Measurements from ENCODE around the gene TEKTIP1. TPM values are rescaled to one million over a fixed set of nuclear protein-coding genes. Genes with fewer than 3 reads are reported as not detected.

TEKTIP1 gene
- total and polyA plus RNA-seq, 9 of the 15 experiments (the other 6 are each of a cell fraction or from before 2014, with no cell fraction given) = 0.66 TPM; not detected in 8

DNA sequence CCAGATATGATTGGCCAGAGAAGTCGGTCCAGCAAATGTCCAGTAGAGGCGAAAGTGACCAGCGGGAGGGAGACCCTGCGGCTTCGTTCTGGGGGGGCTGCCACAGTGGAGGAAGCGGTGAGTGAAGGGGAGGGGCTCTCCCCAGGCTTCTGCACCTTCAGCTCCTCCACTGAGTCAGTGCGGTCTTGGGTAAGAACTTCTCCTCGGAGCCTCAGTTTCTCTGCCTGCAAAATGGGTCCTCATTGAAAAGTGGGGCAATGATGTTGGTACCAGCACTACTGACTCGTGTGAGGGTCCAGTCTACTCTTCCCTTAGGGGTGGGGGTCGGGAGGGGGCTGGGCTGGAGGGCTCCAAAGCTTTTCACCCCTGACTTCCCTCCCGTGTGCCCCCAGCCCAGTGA, 50.5 kb downstream of the TEKTIP1 start (continued):
- TF ChIP-seq, protein P1, sequence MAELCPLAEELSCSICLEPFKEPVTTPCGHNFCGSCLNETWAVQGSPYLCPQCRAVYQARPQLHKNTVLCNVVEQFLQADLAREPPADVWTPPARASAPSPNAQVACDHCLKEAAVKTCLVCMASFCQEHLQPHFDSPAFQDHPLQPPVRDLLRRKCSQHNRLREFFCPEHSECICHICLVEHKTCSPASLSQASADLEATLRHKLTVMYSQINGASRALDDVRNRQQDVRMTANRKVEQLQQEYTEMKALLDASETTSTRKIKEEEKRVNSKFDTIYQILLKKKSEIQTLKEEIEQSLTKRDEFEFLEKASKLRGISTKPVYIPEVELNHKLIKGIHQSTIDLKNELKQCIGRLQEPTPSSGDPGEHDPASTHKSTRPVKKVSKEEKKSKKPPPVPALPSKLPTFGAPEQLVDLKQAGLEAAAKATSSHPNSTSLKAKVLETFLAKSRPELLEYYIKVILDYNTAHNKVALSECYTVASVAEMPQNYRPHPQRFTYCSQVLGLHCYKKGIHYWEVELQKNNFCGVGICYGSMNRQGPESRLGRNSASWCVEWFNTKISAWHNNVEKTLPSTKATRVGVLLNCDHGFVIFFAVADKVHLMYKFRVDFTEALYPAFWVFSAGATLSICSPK (IDR thresholded peaks at IDR 0.05; ENCODE audit: borderline replicate concordance) = no peak
- no peak for TF ChIP-seq ZNF79 (CRISPR knock-in tag; IDR thresholded peaks at IDR 0.05; ENCODE audit: low read depth)

DNA sequence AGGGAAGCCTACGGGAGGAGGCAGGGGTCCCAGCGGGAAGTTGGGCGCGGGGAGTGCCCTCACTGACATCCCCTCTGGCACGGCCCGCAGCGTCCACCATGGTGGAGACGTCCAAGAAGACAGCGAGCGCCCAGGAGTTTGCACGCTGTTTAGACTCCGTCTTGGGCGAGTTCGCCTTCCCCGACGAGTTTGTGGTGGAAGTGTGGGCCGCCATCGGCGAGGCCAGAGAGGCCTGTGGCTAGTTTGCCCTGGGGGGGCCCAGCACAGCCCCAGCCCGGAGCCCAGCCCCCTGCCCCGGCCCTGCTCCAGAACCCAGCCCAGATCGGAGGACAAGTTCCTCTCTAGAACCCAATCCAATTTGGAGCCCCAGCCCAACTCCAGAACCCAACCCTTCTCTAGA, 51.0 kb downstream of the TEKTIP1 start:
- BruUV-seq (replicated peaks) = no TSS peak
- no peak for ATAC-seq
- in situ Hi-C loops (cut with MboI) (no loop called here), intact Hi-C loops (cut with micrococcal nuclease) (no loop called here)
- Histone ChIP-seq H3K27me3 (ENCODE audit: control insufficient read depth in 2 of 2, insufficient read depth in 2 of 2, low read length in 2 of 2) (no peaks in the 10 kb centered on the region), H3K9me1 (ENCODE audit: control insufficient read depth, insufficient read depth, low read length) (no peaks in the 10 kb centered on the region), H3K79me2 (ENCODE audit: control insufficient read depth, insufficient read depth, low read length) (no peaks in the 10 kb centered on the region), H3K4me1 (replicated peaks in 1 of 2; ENCODE audit: control insufficient read depth in 2 of 2, insufficient read depth in 2 of 2, low read length in 2 of 2) (peaks cover 0 to 31% of the 10 kb centered on the region in 2 experiments; a peak in 2 of 5 replicates), H4K20me1 (replicated peaks; ENCODE audit: control insufficient read depth, insufficient read depth, low read length) (no peaks in the 10 kb centered on the region), H3K9me3 (replicated peaks; ENCODE audit: control insufficient read depth, insufficient read depth, low read depth, low read length) (peaks cover 14% of the 10 kb centered on the region), H3K9ac (ENCODE audit: insufficient read depth in 1 of 2, low read depth in 2 of 2, low read length in 2 of 2) (no peak overlapping the region), H3K4me2 (ENCODE audit: insufficient read depth, low read length) (no peak overlapping the region), H3K27ac (ENCODE audit: extremely low read depth, low read depth, low read length) (no peak overlapping the region), H3K4me3 (no peak overlapping the region), H3K36me3 (ENCODE audit: control insufficient read depth, insufficient read depth, low read length) (peaks cover 3% of the 10 kb centered on the region; the same call in 1 of the 3 replicates), H2AFZ (ENCODE audit: low read depth, low read length) (no peak overlapping the region)
- ChIA-PET CTCF (ENCODE audit: low intra/inter-chr PET ratio) (no interaction called here), POLR2A (interaction anchor here (0.7 to 1.3 kb wide), 4 partner anchors 13 to 1570 kb away, joined by 3 to 4 read pairs (median 3); no protein-coding TSS in a partner anchor)
- WGBS (ENCODE audit: insufficient coverage, low coverage, missing lambda C conversion rate) = 92% methylated on average over 14 of the region's 22 CpGs
- no peak for FAIRE-seq
- no peak for DNase-seq (ENCODE audit: extremely low read depth in 1 of 4, low spot score in 3 of 4)
- TF ChIP-seq, protein P2, sequence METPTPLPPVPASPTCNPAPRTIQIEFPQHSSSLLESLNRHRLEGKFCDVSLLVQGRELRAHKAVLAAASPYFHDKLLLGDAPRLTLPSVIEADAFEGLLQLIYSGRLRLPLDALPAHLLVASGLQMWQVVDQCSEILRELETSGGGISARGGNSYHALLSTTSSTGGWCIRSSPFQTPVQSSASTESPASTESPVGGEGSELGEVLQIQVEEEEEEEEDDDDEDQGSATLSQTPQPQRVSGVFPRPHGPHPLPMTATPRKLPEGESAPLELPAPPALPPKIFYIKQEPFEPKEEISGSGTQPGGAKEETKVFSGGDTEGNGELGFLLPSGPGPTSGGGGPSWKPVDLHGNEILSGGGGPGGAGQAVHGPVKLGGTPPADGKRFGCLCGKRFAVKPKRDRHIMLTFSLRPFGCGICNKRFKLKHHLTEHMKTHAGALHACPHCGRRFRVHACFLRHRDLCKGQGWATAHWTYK (CRISPR knock-in tag; IDR thresholded peaks at IDR 0.05) = no peak
- no peak for TF ChIP-seq SRSF9 (IDR thresholded peaks at IDR 0.05; ENCODE audit: borderline replicate concordance, low read depth, low read length)
- TF ChIP-seq, protein P3, sequence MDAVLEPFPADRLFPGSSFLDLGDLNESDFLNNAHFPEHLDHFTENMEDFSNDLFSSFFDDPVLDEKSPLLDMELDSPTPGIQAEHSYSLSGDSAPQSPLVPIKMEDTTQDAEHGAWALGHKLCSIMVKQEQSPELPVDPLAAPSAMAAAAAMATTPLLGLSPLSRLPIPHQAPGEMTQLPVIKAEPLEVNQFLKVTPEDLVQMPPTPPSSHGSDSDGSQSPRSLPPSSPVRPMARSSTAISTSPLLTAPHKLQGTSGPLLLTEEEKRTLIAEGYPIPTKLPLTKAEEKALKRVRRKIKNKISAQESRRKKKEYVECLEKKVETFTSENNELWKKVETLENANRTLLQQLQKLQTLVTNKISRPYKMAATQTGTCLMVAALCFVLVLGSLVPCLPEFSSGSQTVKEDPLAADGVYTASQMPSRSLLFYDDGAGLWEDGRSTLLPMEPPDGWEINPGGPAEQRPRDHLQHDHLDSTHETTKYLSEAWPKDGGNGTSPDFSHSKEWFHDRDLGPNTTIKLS (IDR thresholded peaks at IDR 0.05; ENCODE audit: borderline replicate concordance, low read depth) = peak; percentile 11; the same call in 1 of the 2 replicates
- no peak for TF ChIP-seq ZKSCAN3 (CRISPR knock-in tag; IDR thresholded peaks at IDR 0.05)
- TF ChIP-seq RBFOX2 (IDR thresholded peaks at IDR 0.05; ENCODE audit: low read depth, low read length) = 0 out of 2 replicates have a peak, but pooled peaks have one; percentile 19
- no peak for TF ChIP-seq RBBP5 (IDR thresholded peaks at IDR 0.05; ENCODE audit: borderline replicate concordance, insufficient read depth, low read length, poor library complexity, severe bottlenecking)
- no peak for TF ChIP-seq ZNF143 (CRISPR knock-in tag; IDR thresholded peaks at IDR 0.05)
- TF ChIP-seq TCF3 (CRISPR knock-in tag; IDR thresholded peaks at IDR 0.05) = no peak
- TF ChIP-seq SRSF7 (optimal IDR thresholded peaks at IDR 0.05; ENCODE audit: low read depth, low read length) = no peak
- TF ChIP-seq, protein P1 (IDR thresholded peaks at IDR 0.05; ENCODE audit: borderline replicate concordance) = no peak
- no peak for TF ChIP-seq POU5F1 (IDR thresholded peaks at IDR 0.05; ENCODE audit: borderline replicate concordance, low read depth, low read length, partially characterized antibody)
- TF ChIP-seq ILK (tag; IDR thresholded peaks at IDR 0.05; ENCODE audit: borderline replicate concordance, low read depth) = no peak

Measured in K562 (cell line).